ENCODE results near the gene HNRNPA0. TPM values are rescaled to one million over a fixed set of nuclear protein-coding genes. Genes with fewer than 3 reads are reported as not detected.

Gene HNRNPA0
- total and polyA plus RNA-seq, 2 experiments from 2014 or later: 15.1 to 39.9 TPM

GRCh38 chr5:137792303-137792702, 38.1 kb upstream of the HNRNPA0 start:
- H3K27me3 ChIP-seq (ENCODE audit: insufficient read depth): no peaks in the 10 kb centered on the region
- TF ChIP-seq POLR2AphosphoS5 (IDR thresholded peaks at IDR 0.05; ENCODE audit: low read depth) (no peak), EZH2 (IDR thresholded peaks at IDR 0.05; ENCODE audit: low read depth, unreplicated experiment) (no peak), STAT1 (IDR thresholded peaks at IDR 0.05; ENCODE audit: unreplicated experiment) (no peak), CREB1 (CRISPR knock-in tag; IDR thresholded peaks at IDR 0.05; ENCODE audit: low read depth) (no peak)
- no peak overlapping the region for H3K27ac ChIP-seq (ENCODE audit: low read depth)
- no peak overlapping the region for H3K4me2 ChIP-seq
- H3K9me3 Mint-ChIP-seq: no peaks in the 10 kb centered on the region
- H3K36me3 ChIP-seq (ENCODE audit: insufficient read depth): no peaks in the 10 kb centered on the region
- no peak overlapping the region for H2AFZ ChIP-seq
- no peaks in the 10 kb centered on the region for H3K4me1 Mint-ChIP-seq
- no peaks in the 10 kb centered on the region for H3K79me2 ChIP-seq (replicated peaks; ENCODE audit: insufficient read depth)
- H3K27ac Mint-ChIP-seq: no peak overlapping the region
- no peaks in the 10 kb centered on the region for H4K20me1 ChIP-seq (replicated peaks; ENCODE audit: insufficient read depth)
- no peaks in the 10 kb centered on the region for H3K4me1 ChIP-seq (ENCODE audit: insufficient read depth)
- no peak overlapping the region for H3K4me3 Mint-ChIP-seq
- no peaks in the 10 kb centered on the region for H3F3A ChIP-seq (replicated peaks; ENCODE audit: low read depth)
- no peaks in the 10 kb centered on the region for H3K9me2 ChIP-seq (ENCODE audit: insufficient read depth)
- H3K36me3 Mint-ChIP-seq (ENCODE audit: low read depth): no peaks in the 10 kb centered on the region
- H3K4me3 ChIP-seq: no peak overlapping the region
- peaks cover 2% of the 10 kb centered on the region for H3K27me3 Mint-ChIP-seq (ENCODE audit: insufficient read depth, low read depth, poor library complexity)
- ATAC-seq: no peak
- no peak for DNase-seq (ENCODE audit: low spot score)

- Histone ChIP-seq H3K4me1 (ENCODE audit: insufficient read depth) (no peaks in the 10 kb centered on the region), H3K27me3 (ENCODE audit: insufficient read depth) (no peaks in the 10 kb centered on the region), H3K4me2 (no peak overlapping the region), H3K36me3 (ENCODE audit: insufficient read depth) (no peaks in the 10 kb centered on the region), H3K9me2 (ENCODE audit: insufficient read depth) (no peaks in the 10 kb centered on the region), H3F3A (replicated peaks; ENCODE audit: low read depth) (no peaks in the 10 kb centered on the region), H3K79me2 (replicated peaks; ENCODE audit: insufficient read depth) (no peaks in the 10 kb centered on the region), H2AFZ (no peak overlapping the region), H3K4me3 (no peak overlapping the region), H3K27ac (ENCODE audit: low read depth) (no peak overlapping the region), H4K20me1 (replicated peaks; ENCODE audit: insufficient read depth) (no peaks in the 10 kb centered on the region)
- H3K36me3 Mint-ChIP-seq (ENCODE audit: low read depth): no peaks in the 10 kb centered on the region
- no peak for TF ChIP-seq REST (IDR thresholded peaks at IDR 0.05; ENCODE audit: unreplicated experiment)
- TF ChIP-seq ZNF114 (CRISPR knock-in tag; IDR thresholded peaks at IDR 0.05): no peak
- TF ChIP-seq ZNF462 (CRISPR knock-in tag; IDR thresholded peaks at IDR 0.05): no peak
- no peak for TF ChIP-seq CTCF (conservative IDR thresholded peaks at IDR 0.05; ENCODE audit: low read depth in 2 of 2)
- TF ChIP-seq ZNF331 (CRISPR knock-in tag; IDR thresholded peaks at IDR 0.05; ENCODE audit: low read depth): no peak
- no peak for TF ChIP-seq POLR2AphosphoS5 (IDR thresholded peaks at IDR 0.05; ENCODE audit: low read depth)
- TF ChIP-seq EZH2phosphoT487 (IDR thresholded peaks at IDR 0.05; ENCODE audit: unreplicated experiment): no peak
- no peak overlapping the region for H3K27ac Mint-ChIP-seq
- no peak overlapping the region for H3K4me3 Mint-ChIP-seq
- H3K9me3 Mint-ChIP-seq: no peaks in the 10 kb centered on the region
- ATAC-seq: no peak
- no peak for DNase-seq (ENCODE audit: low spot score)
- H3K27me3 Mint-ChIP-seq (ENCODE audit: insufficient read depth, low read depth, poor library complexity): peaks cover 2% of the 10 kb centered on the region
- H3K4me1 Mint-ChIP-seq: no peaks in the 10 kb centered on the region
Measured at GRCh38 chr5:137791799-137792198, 37.6 kb upstream of the HNRNPA0 start.

All from GM23338 (cell line).